HFF-Myc (cell line): ENCODE results near the gene FBXW4.

Experiments used
- DNase-seq: peaks from one replicate; pipeline ENCODE4 v3.0.0-alpha.2; 2011; ENCODE audit warnings: low read depth; ENCODE audit errors: extremely low read depth
- H3K4me3 ChIP-seq: replicated peaks from 2 replicates; pipeline ENCODE4 v1.5.1; 2011; ENCODE audit warnings: low read depth, mild to moderate bottlenecking, control low read depth, low read length
- TF ChIP-seq, protein P1 (sequence below): IDR thresholded peaks from 2 replicates; pipeline ENCODE4 v1.5.1; 2012; ENCODE audit warnings: mild to moderate bottlenecking, low read depth, low read length, control low read depth; ENCODE audit errors: missing control alignments

The FBXW4 gene

DNA sequence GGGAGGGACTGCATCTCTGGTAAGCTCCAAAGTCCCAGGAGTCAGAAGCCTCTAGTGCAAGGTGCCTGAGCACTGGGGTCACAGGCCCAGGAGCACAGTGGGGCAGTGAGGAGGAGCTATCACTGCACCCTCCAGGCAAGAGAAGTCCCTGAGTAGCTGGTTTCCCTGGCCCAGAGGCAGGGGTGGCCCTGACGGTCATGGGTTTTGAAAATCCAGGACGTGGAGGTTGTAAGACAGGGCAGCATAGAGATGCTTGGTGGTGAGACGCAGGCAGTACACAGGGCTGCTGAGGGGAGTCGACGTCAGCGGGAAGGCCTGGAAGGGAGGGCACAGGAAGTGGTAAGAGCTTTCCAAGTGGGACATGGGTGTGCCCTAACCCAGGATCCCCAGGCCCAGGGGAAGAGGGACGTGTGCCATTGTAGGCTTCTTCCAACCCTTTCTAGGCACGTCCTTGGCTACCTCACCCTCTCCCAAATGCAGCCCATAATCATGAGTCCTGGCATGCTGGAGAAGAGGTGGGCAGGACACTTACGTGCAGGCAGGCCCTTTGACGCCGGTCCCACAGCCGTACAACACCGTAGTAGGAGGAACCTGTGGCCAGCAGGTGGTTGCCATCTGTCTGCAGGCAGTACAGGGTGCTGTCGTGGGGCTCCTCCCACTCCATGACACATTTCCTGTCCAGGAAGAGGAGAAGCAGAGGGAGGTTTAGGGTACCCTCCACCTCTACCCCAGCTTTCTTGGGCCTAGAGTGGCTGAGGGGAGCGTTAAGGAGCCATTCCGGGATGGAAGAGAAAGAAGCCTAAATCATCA, 83.7 kb downstream of the FBXW4 start:
- H3K4me3 ChIP-seq: no peak overlapping the region
- peak; percentile 53 for DNase-seq
- TF ChIP-seq, protein P1, sequence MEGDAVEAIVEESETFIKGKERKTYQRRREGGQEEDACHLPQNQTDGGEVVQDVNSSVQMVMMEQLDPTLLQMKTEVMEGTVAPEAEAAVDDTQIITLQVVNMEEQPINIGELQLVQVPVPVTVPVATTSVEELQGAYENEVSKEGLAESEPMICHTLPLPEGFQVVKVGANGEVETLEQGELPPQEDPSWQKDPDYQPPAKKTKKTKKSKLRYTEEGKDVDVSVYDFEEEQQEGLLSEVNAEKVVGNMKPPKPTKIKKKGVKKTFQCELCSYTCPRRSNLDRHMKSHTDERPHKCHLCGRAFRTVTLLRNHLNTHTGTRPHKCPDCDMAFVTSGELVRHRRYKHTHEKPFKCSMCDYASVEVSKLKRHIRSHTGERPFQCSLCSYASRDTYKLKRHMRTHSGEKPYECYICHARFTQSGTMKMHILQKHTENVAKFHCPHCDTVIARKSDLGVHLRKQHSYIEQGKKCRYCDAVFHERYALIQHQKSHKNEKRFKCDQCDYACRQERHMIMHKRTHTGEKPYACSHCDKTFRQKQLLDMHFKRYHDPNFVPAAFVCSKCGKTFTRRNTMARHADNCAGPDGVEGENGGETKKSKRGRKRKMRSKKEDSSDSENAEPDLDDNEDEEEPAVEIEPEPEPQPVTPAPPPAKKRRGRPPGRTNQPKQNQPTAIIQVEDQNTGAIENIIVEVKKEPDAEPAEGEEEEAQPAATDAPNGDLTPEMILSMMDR: no peak

DNA sequence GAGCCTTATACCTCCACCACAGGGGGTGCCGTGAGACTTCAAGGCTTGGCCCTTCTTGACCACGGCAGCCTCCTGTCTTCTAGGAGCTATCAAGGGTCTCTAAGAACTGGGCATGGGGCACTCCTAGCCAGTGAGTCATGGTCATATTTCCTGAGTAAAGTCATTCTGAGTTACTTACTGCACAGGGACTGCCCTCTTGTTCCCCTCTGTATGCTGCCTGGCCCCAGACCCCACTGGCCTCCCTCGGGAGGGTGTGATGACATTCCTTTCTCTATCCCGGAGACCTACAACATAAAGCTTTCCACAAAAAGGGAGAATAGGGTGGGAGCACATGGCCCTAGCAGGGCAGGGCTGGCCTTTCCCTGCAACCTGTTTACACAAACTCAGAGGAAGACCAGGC, 85.5 kb downstream of the FBXW4 start:
- no peak for DNase-seq
- TF ChIP-seq, protein P1: no peak
- no peak overlapping the region for H3K4me3 ChIP-seq

DNA sequence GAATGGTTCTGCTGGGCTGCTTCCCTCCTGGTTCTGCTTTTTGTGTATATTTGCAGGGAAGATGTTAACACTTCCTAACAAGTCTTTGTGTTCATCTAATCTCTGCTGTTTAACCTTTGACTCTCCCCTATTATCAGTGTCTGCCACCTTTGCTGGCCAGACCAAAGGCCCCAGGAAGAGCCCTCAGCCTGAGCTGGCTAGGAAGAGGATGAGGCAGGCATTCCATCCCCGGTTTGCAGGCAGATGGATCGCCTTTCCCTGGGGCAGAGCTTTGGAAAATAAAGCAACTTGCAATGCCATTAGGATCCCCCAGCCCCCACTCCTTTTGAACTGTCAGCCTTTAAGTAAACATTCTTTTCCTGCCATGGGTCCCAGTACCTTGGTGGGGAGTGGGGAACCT, 87.8 kb downstream of the FBXW4 start:
- H3K4me3 ChIP-seq: no peak overlapping the region
- DNase-seq: no peak
- TF ChIP-seq, protein P1: no peak

DNA sequence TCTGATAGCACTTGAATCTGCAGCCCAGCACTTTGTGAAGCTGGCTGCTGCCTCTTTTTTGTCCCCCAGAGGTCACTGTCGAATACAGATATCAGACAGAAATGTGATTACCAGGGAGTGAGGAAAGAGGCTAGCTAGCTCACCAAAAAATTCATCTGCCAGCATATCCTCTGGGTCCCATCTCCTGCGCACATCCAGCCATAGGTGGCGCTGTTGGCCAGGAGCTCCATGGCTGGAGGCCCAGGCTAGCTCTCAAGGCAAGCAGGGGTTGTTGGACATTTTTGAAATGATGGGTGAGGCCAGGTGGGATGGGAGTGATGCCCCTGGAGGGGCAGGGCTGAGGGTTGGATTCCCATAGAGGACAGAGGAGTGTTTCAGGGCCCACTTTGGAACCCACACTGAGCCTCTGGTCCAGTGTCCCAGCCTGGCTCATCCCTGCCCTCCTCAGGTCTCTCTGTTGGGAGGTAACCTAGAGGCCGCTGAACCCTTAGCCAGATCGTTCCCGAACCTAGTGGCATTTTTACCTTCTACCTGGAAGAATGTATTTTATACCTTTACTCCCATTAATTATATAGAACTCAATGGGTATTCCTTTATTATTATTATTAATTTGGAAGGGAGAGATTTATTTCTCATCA, 92.1 kb downstream of the FBXW4 start:
- peak; percentile 57 for DNase-seq
- TF ChIP-seq, protein P1: peak; percentile 98
- H3K4me3 ChIP-seq: no peak overlapping the region

DNA sequence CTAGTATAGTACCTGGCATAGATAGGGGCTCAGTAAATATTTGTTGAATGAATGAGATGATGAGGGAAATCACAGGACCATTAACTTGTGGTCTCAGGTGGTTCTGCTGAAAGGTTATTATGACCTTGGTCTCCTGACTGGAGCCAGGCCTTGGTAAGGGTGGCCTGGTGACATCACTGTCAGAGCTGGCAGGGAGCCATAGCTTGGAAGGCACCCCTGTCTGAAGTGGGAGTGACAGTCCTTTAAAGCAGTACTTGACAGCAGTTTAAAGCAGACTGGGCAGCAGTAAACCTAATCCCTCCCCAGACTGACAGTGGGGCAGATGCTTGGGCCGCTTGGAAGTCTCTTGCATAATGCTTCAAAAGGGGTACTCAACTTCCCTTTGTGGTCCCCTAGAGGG, 93.4 kb downstream of the FBXW4 start:
- no peak for DNase-seq
- TF ChIP-seq, protein P1: no peak
- H3K4me3 ChIP-seq: no peak overlapping the region

DNA sequence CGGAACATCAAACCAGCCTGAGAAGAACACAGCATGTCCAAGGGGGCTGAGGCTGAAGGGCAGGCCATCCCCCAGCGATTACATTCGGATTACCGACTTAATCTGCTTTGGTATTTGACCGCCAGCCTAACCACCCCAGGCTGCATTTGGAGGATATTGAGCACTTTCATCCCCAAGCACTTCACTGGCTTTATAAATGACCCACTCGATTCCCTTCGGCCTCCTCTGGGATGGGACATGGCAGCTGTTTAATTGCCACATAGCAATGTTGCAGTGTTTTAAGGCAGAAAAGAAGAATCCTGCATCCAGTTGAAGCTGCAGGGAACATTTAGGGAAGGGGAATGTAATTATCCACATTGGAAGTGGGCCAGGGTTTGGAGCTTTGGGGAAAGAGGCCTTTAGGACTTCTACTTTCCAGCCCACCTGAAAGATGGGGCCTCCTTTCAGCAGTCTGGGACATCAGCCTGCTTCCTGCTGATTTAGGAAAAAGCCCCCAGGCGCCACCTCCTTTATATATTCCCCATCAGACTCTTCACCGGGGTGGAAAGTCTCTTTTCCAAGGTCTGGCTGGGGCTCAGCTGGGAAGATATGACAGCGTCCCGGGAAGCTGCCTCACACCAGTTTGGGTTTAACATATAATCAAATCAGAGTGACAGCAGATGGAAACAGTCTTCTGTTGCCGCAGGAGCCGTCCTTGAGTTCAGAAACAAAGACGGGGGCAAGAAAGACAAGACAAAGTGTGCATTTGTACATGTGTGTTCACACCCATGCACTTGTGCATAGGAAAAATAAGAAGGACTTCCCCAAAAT, 97.7 kb downstream of the FBXW4 start:
- H3K4me3 ChIP-seq: no peak overlapping the region
- TF ChIP-seq, protein P1: no peak
- DNase-seq: no peak
